Measurements from ENCODE around the gene KNTC1. TPM values are rescaled to one million over a fixed set of nuclear protein-coding genes. Genes with fewer than 3 reads are reported as not detected.

Gene KNTC1
- total RNA-seq, 1 experiment from 2014 or later, result 67.7 TPM

DNA sequence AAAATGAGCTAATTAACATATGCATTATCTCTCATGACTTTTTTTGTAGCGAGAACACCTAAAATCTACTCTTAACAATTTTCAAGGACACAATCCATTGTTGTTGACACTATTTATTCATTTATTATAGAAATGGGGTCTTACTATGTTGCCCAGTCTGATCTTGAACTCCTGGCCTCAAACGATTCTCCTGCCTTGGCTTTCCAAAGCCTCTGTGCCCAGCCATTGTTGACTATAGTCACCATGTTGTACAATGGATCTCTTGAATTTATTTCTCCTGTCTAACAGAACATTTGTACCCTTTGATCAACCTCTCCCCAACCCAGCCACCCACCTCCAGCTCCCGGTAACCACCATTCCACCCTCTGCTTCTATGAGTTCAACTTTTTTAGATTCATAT is 134.9 kb downstream of the KNTC1 start:
- Histone ChIP-seq H3K4me3 (no peak overlapping the region), H3K27ac (no peak overlapping the region), H4K20me1 (ENCODE audit: insufficient read depth) (no peaks in the 10 kb centered on the region), H3K27me3 (ENCODE audit: insufficient read depth, low read depth) (no peaks in the 10 kb centered on the region), H3K36me3 (ENCODE audit: low read depth) (no peaks in the 10 kb centered on the region), H3K4me1 (replicated peaks; ENCODE audit: insufficient read depth) (no peaks in the 10 kb centered on the region), H3K9me3 (ENCODE audit: insufficient read depth, low read depth) (no peaks in the 10 kb centered on the region), H3K79me2 (ENCODE audit: low read depth) (no peaks in the 10 kb centered on the region), H3F3A (ENCODE audit: insufficient read depth, low read depth) (no peaks in the 10 kb centered on the region), H3K4me2 (no peak overlapping the region), H2AFZ (no peak overlapping the region), H3K9me2 (ENCODE audit: insufficient read depth) (no peaks in the 10 kb centered on the region)
- no TSS peak for BruUV-seq (replicated peaks)
- ChIA-PET POLR2A (ENCODE audit: unreplicated experiment) (no interaction called here), CTCF (no interaction called here)
- intact Hi-C loops (cut with micrococcal nuclease; ENCODE audit: unreplicated experiment), result no loop called here
- TF ChIP-seq EZH2 (IDR thresholded peaks at IDR 0.05; ENCODE audit: low read depth), result no peak
- TF ChIP-seq, protein P1, sequence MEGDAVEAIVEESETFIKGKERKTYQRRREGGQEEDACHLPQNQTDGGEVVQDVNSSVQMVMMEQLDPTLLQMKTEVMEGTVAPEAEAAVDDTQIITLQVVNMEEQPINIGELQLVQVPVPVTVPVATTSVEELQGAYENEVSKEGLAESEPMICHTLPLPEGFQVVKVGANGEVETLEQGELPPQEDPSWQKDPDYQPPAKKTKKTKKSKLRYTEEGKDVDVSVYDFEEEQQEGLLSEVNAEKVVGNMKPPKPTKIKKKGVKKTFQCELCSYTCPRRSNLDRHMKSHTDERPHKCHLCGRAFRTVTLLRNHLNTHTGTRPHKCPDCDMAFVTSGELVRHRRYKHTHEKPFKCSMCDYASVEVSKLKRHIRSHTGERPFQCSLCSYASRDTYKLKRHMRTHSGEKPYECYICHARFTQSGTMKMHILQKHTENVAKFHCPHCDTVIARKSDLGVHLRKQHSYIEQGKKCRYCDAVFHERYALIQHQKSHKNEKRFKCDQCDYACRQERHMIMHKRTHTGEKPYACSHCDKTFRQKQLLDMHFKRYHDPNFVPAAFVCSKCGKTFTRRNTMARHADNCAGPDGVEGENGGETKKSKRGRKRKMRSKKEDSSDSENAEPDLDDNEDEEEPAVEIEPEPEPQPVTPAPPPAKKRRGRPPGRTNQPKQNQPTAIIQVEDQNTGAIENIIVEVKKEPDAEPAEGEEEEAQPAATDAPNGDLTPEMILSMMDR (conservative IDR thresholded peaks at IDR 0.05), result no peak
- no peak for DNase-seq

DNA sequence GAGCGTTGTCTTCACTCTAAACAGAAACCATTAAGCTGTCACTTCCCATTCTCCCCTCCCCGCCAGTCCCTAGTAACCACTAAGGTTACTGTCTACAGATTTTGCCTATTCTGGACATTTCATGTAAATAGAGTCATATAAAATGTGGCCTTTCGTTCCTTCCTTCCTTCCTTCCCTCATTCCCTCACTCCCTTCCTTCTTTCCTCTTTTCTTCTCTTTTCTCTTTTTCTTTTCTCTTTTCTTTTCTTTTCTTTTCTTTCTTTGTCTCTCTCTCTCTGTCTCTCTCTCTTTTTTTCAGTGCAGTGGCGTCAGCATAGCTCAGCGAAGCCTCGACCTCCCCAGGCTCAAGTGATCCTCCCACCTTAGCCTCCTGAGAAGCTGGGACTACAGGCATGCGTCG is 138.3 kb downstream of the KNTC1 start:
- intact Hi-C loops (cut with micrococcal nuclease; ENCODE audit: unreplicated experiment), result no loop called here
- Histone ChIP-seq H3K36me3 (ENCODE audit: low read depth) (no peaks in the 10 kb centered on the region), H3K27me3 (ENCODE audit: insufficient read depth, low read depth) (no peaks in the 10 kb centered on the region), H3K4me2 (no peak overlapping the region), H2AFZ (no peak overlapping the region), H3K27ac (no peak overlapping the region), H3K9me3 (ENCODE audit: insufficient read depth, low read depth) (no peaks in the 10 kb centered on the region), H3F3A (ENCODE audit: insufficient read depth, low read depth) (peaks cover 18% of the 10 kb centered on the region), H4K20me1 (ENCODE audit: insufficient read depth) (no peaks in the 10 kb centered on the region), H3K4me3 (no peak overlapping the region), H3K4me1 (replicated peaks; ENCODE audit: insufficient read depth) (peaks cover 17% of the 10 kb centered on the region), H3K79me2 (ENCODE audit: low read depth) (no peaks in the 10 kb centered on the region), H3K9me2 (ENCODE audit: insufficient read depth) (no peaks in the 10 kb centered on the region)
- ChIA-PET CTCF (no interaction called here), POLR2A (ENCODE audit: unreplicated experiment) (no interaction called here)
- TF ChIP-seq, protein P1 (conservative IDR thresholded peaks at IDR 0.05), result no peak
- TF ChIP-seq EZH2 (IDR thresholded peaks at IDR 0.05; ENCODE audit: low read depth), result no peak
- no TSS peak for BruUV-seq (replicated peaks)
- no peak for DNase-seq

DNA sequence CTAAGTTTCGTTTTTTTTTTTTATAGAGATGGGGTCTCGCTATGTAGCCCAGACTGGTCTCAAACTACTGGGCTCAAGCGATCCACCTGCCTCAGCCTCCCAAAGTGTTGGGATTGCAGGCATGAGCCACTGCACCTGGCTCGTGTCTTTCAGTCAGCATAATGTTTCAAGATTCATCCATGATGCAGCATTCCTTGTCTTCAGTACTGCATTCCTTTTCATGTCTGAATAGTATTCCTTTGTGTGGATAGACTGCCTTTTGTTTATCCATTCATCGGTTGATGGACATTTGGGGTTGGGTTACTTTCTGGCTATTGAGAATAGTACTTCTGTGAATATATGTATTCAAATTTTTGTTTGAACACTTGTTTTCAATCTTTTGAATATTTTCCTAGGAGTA is 138.7 kb downstream of the KNTC1 start:
- no peaks in the 10 kb centered on the region for H3K9me2 ChIP-seq (ENCODE audit: insufficient read depth)
- no peak overlapping the region for H3K27ac ChIP-seq
- H3K4me3 ChIP-seq, result no peak overlapping the region
- H3K36me3 ChIP-seq (ENCODE audit: low read depth), result no peaks in the 10 kb centered on the region
- ChIA-PET POLR2A (ENCODE audit: unreplicated experiment) (no interaction called here), CTCF (no interaction called here)
- no peaks in the 10 kb centered on the region for H4K20me1 ChIP-seq (ENCODE audit: insufficient read depth)
- H3K9me3 ChIP-seq (ENCODE audit: insufficient read depth, low read depth), result no peaks in the 10 kb centered on the region
- no peaks in the 10 kb centered on the region for H3K79me2 ChIP-seq (ENCODE audit: low read depth)
- peaks cover 17% of the 10 kb centered on the region for H3K4me1 ChIP-seq (replicated peaks; ENCODE audit: insufficient read depth)
- no peak overlapping the region for H3K4me2 ChIP-seq
- no peak overlapping the region for H2AFZ ChIP-seq
- intact Hi-C loops (cut with micrococcal nuclease; ENCODE audit: unreplicated experiment), result no loop called here
- DNase-seq, result no peak
- peaks cover 20% of the 10 kb centered on the region for H3F3A ChIP-seq (ENCODE audit: insufficient read depth, low read depth)
- no peaks in the 10 kb centered on the region for H3K27me3 ChIP-seq (ENCODE audit: insufficient read depth, low read depth)
- no TSS peak for BruUV-seq (replicated peaks)
- TF ChIP-seq EZH2 (IDR thresholded peaks at IDR 0.05; ENCODE audit: low read depth), result no peak
- TF ChIP-seq, protein P1 (conservative IDR thresholded peaks at IDR 0.05), result no peak
